DOHH2 (cell line): ENCODE data around the gene NUP93.
"Not testable (repeated sequence)": the region's sequence is repeated elsewhere in the genome, so short reads cannot be mapped to it uniquely, and the experiment has no call there.

Experiments used
- H3F3A ChIP-seq: fragments of 200-600 bp; sonication (generic), shearing (Covaris generic); 2 replicates; pipeline ENCODE4 v1.6.0; 2016; ENCODE audit warnings: antibody characterized with exemption, mild to moderate bottlenecking; ENCODE audit not compliant: control insufficient read depth, insufficient read depth
- H3K27ac ChIP-seq: fragments of 200-600 bp; sonication (generic); 2 replicates; pipeline ENCODE4 v1.5.1; 2014; ENCODE audit warnings: low read depth, mild to moderate bottlenecking, low read length, moderate library complexity
- H3K27me3 ChIP-seq: fragments of 200-600 bp; sonication (generic); 2 replicates; pipeline ENCODE4 v1.6.1; 2014; ENCODE audit warnings: mild to moderate bottlenecking, low read length, mixed read lengths; ENCODE audit not compliant: control insufficient read depth
- H3K36me3 ChIP-seq: fragments of 200-600 bp; sonication (generic); 2 replicates; pipeline ENCODE4 v1.6.1; 2014; ENCODE audit warnings: mild to moderate bottlenecking, low read length, moderate library complexity, mixed read lengths; ENCODE audit not compliant: control insufficient read depth
- H3K4me1 ChIP-seq: fragments of 200-600 bp; sonication (generic); 2 replicates; pipeline ENCODE4 v1.6.1; 2014; ENCODE audit warnings: mild to moderate bottlenecking, low read length, mixed read lengths; ENCODE audit not compliant: control insufficient read depth
- H3K4me2 ChIP-seq: fragments of 200-600 bp; sonication (generic); 2 replicates; pipeline ENCODE4 v1.6.0; 2014; ENCODE audit warnings: mild to moderate bottlenecking, low read length, moderate library complexity
- H3K4me3 ChIP-seq: fragments of 200-600 bp; sonication (generic); 2 replicates; pipeline ENCODE4 v1.5.1; 2014; ENCODE audit warnings: mild to moderate bottlenecking, low read length, mixed read lengths
- H3K79me2 ChIP-seq: fragments of 200-600 bp; sonication (generic); 2 replicates; pipeline ENCODE4 v1.6.1; 2014; ENCODE audit warnings: mild to moderate bottlenecking, low read length, mixed read lengths; ENCODE audit not compliant: control insufficient read depth
- H3K9me2 ChIP-seq: fragments of 200-600 bp; sonication (generic); replicated peaks from 2 replicates; pipeline ENCODE4 v1.6.1; 2014; ENCODE audit warnings: mild to moderate bottlenecking, low read length, mixed read lengths; ENCODE audit not compliant: control insufficient read depth
- H3K9me3 ChIP-seq: fragments of 200-600 bp; sonication (generic); 2 replicates; pipeline ENCODE4 v1.6.1; 2014; ENCODE audit warnings: antibody characterized with exemption, low read length, mixed read lengths; ENCODE audit not compliant: control insufficient read depth, insufficient read depth
- H4K20me1 ChIP-seq: fragments of 200-600 bp; sonication (generic); 2 replicates; pipeline ENCODE4 v1.6.0; 2014; ENCODE audit warnings: low read depth, mild to moderate bottlenecking, antibody characterized with exemption, low read length, moderate library complexity; ENCODE audit not compliant: control insufficient read depth, insufficient read depth
- CTCF ChIP-seq: fragments of 200-600 bp; sonication (generic); IDR thresholded peaks from one replicate; pipeline ENCODE4 v1.5.1; 2014; ENCODE audit warnings: antibody characterized with exemption, mild to moderate bottlenecking, low read depth, low read length; ENCODE audit not compliant: poor library complexity, severe bottlenecking
- EZH2phosphoT487 ChIP-seq: fragments of 200-600 bp; sonication (generic); IDR thresholded peaks from 2 replicates; pipeline ENCODE4 v1.6.1; 2017; ENCODE audit warnings: borderline replicate concordance, mild to moderate bottlenecking, antibody characterized with exemption, low read length, moderate library complexity, mixed read lengths

Gene NUP93

GRCh38 chr16:56713794-56714193 is 16.1 kb upstream of the NUP93 start:
- Histone ChIP-seq H3K27ac (no peak overlapping the region), H3K9me2 (no peaks in the 10 kb centered on the region), H3K36me3 (no peaks in the 10 kb centered on the region), H3K79me2 (no peaks in the 10 kb centered on the region), H3K9me3 (no peaks in the 10 kb centered on the region), H3K4me2 (no peak overlapping the region), H3K4me1 (peaks cover under 1% of the 10 kb centered on the region; the same call in 1 of the 2 replicates), H3F3A (no peaks in the 10 kb centered on the region), H4K20me1 (no peaks in the 10 kb centered on the region), H3K4me3 (no peak overlapping the region), H3K27me3 (peaks cover 14% of the 10 kb centered on the region; the same call in 1 of the 2 replicates)
- no peak for TF ChIP-seq EZH2phosphoT487
- no peak for TF ChIP-seq CTCF

- no peak overlapping the region for H3K27ac ChIP-seq
- TF ChIP-seq EZH2phosphoT487 (no peak), CTCF (no peak)
- no peaks in the 10 kb centered on the region for H3K4me1 ChIP-seq
- H4K20me1 ChIP-seq = no peaks in the 10 kb centered on the region
- H3K36me3 ChIP-seq = no peaks in the 10 kb centered on the region
- H3K79me2 ChIP-seq = no peaks in the 10 kb centered on the region
- H3K4me2 ChIP-seq = no peak overlapping the region
- H3K9me2 ChIP-seq = no peaks in the 10 kb centered on the region
- peaks cover 21% of the 10 kb centered on the region for H3K27me3 ChIP-seq
- H3K4me3 ChIP-seq = no peak overlapping the region
- H3K9me3 ChIP-seq = no peaks in the 10 kb centered on the region
- no peaks in the 10 kb centered on the region for H3F3A ChIP-seq
Observed at GRCh38 chr16:56715126-56715525, 14.8 kb upstream of the NUP93 start.

- H3K9me3 ChIP-seq = no peaks in the 10 kb centered on the region
- H3K9me2 ChIP-seq = no peaks in the 10 kb centered on the region
- H3K4me2 ChIP-seq = no peak overlapping the region
- no peaks in the 10 kb centered on the region for H3K79me2 ChIP-seq
- TF ChIP-seq CTCF (no peak), EZH2phosphoT487 (no peak)
- H3K36me3 ChIP-seq = no peaks in the 10 kb centered on the region
- H3F3A ChIP-seq = no peaks in the 10 kb centered on the region
- no peaks in the 10 kb centered on the region for H3K4me1 ChIP-seq
- no peak overlapping the region for H3K27ac ChIP-seq
- no peak overlapping the region for H3K4me3 ChIP-seq
- peaks cover 15% of the 10 kb centered on the region for H3K27me3 ChIP-seq
- no peaks in the 10 kb centered on the region for H4K20me1 ChIP-seq
Observed at GRCh38 chr16:56716761-56717160, 13.2 kb upstream of the NUP93 start.

- not testable (repeated sequence) for H3F3A ChIP-seq, H3K9me3 ChIP-seq, H3K27ac ChIP-seq, H4K20me1 ChIP-seq, H3K4me2 ChIP-seq, H3K4me1 ChIP-seq, H3K36me3 ChIP-seq, H3K79me2 ChIP-seq, H3K4me3 ChIP-seq, H3K9me2 ChIP-seq
- H3K27me3 ChIP-seq = peaks cover 18% of the 10 kb centered on the region
Observed at GRCh38 chr16:56717532-56717931, 12.4 kb upstream of the NUP93 start.
